ENCODE data around the gene C10orf71. TPM values are rescaled to one million over a fixed set of nuclear protein-coding genes. Genes with fewer than 3 reads are reported as not detected.

The C10orf71 gene
- total RNA-seq, 5 donors from 2014 or later (not counting 1 experiment from before 2014, with no cell fraction given): not detected

GRCh38 chr10:49272251-49273081 is 26.5 kb upstream of the C10orf71 start:
- Mint-ChIP-seq H3K36me3 (no peaks in the 10 kb centered on the region), H3K4me3 (no peak overlapping the region), H3K27ac (peak overlapping the region in 1 of 2 donors; percentile 28), H3K4me1 (peaks cover 7 to 10% (median 8%) of the 10 kb centered on the region in 3 donors), H3K9me3 (peaks cover under 1% of the 10 kb centered on the region in 3 donors), H3K27me3 (peaks cover 0 to 7% of the 10 kb centered on the region in 2 donors)
- DNase-seq (no peak), ATAC-seq (replicated peaks in 1 of 4) (peak in 2 of 4 experiments; percentile 17 to 35)
- WGBS (ENCODE audit: insufficient coverage): 43% methylated on average over 18 of the region's 21 CpGs
- Histone ChIP-seq H3K4me1 (ENCODE audit: control insufficient read depth in 1 of 2, extremely low read depth in 1 of 2, insufficient read depth in 2 of 2, low read length in 2 of 2) (peaks cover 0 to 15% of the 10 kb centered on the region in 2 experiments), H3K36me3 (ENCODE audit: control insufficient read depth in 2 of 2, extremely low read depth in 1 of 2, insufficient read depth in 1 of 2, low read length in 1 of 2) (no peaks in the 10 kb centered on the region), H3K27ac (ENCODE audit: low read length) (no peak overlapping the region), H3K9me3 (no peaks in the 10 kb centered on the region), H3K27me3 (replicated peaks in 1 of 2; ENCODE audit: control insufficient read depth in 2 of 2, extremely low read depth in 1 of 2, insufficient read depth in 2 of 2, low read length in 1 of 2) (peaks cover 0 to 1% of the 10 kb centered on the region in 2 experiments), H3K4me3 (ENCODE audit: control insufficient read depth in 1 of 2, extremely low read depth in 1 of 2, low read length in 1 of 2) (no peak overlapping the region)
- CTCF ChIA-PET: no interaction called here
- POLR2A ChIA-PET: no interaction called here

GRCh38 chr10:49273082-49273465 is 25.9 kb upstream of the C10orf71 start:
- no peaks in the 10 kb centered on the region for H3K36me3 ChIP-seq (ENCODE audit: control insufficient read depth in 2 of 2, extremely low read depth in 1 of 2, insufficient read depth in 1 of 2, low read length in 1 of 2)
- H3K4me3 ChIP-seq (ENCODE audit: control insufficient read depth in 1 of 2, extremely low read depth in 1 of 2, low read length in 1 of 2): no peak overlapping the region
- Mint-ChIP-seq H3K4me3 (no peak overlapping the region), H3K36me3 (no peaks in the 10 kb centered on the region), H3K27ac (no peak overlapping the region), H3K27me3 (peaks cover 0 to 7% of the 10 kb centered on the region in 2 donors), H3K9me3 (no peaks in the 10 kb centered on the region), H3K4me1 (peaks cover 7 to 10% (median 8%) of the 10 kb centered on the region in 3 donors)
- peaks cover 0 to 3% of the 10 kb centered on the region in 2 experiments for H3K27me3 ChIP-seq (replicated peaks in 1 of 2; ENCODE audit: control insufficient read depth in 2 of 2, extremely low read depth in 1 of 2, insufficient read depth in 2 of 2, low read length in 1 of 2)
- H3K9me3 ChIP-seq: no peaks in the 10 kb centered on the region
- ChIA-PET POLR2A (no interaction called here), CTCF (no interaction called here)
- DNase-seq (no peak), ATAC-seq (replicated peaks in 1 of 4) (no peak)
- 75% methylated on average over 1 of the region's 1 CpG for WGBS (ENCODE audit: insufficient coverage)
- peaks cover 0 to 15% of the 10 kb centered on the region in 2 experiments for H3K4me1 ChIP-seq (ENCODE audit: control insufficient read depth in 1 of 2, extremely low read depth in 1 of 2, insufficient read depth in 2 of 2, low read length in 2 of 2)
- H3K27ac ChIP-seq (ENCODE audit: low read length): no peak overlapping the region

- WGBS (ENCODE audit: insufficient coverage): 88% methylated on average over 7 of the region's 8 CpGs
- CTCF ChIA-PET: no interaction called here
- Mint-ChIP-seq H3K36me3 (no peaks in the 10 kb centered on the region), H3K4me1 (peaks cover 7 to 10% (median 8%) of the 10 kb centered on the region in 3 donors), H3K27ac (no peak overlapping the region), H3K9me3 (no peaks in the 10 kb centered on the region), H3K4me3 (no peak overlapping the region), H3K27me3 (peaks cover 0 to 7% of the 10 kb centered on the region in 2 donors)
- Histone ChIP-seq H3K27me3 (replicated peaks in 1 of 2; ENCODE audit: control insufficient read depth in 2 of 2, extremely low read depth in 1 of 2, insufficient read depth in 2 of 2, low read length in 1 of 2) (peaks cover 0 to 3% of the 10 kb centered on the region in 2 experiments), H3K4me3 (ENCODE audit: control insufficient read depth in 1 of 2, extremely low read depth in 1 of 2, low read length in 1 of 2) (no peak overlapping the region), H3K4me1 (ENCODE audit: control insufficient read depth in 1 of 2, extremely low read depth in 1 of 2, insufficient read depth in 2 of 2, low read length in 2 of 2) (peaks cover 0 to 15% of the 10 kb centered on the region in 2 experiments), H3K27ac (ENCODE audit: low read length) (no peak overlapping the region), H3K9me3 (no peaks in the 10 kb centered on the region), H3K36me3 (ENCODE audit: control insufficient read depth in 2 of 2, extremely low read depth in 1 of 2, insufficient read depth in 1 of 2, low read length in 1 of 2) (no peaks in the 10 kb centered on the region)
- DNase-seq (no peak), ATAC-seq (replicated peaks in 1 of 4) (no peak)
- POLR2A ChIA-PET: no interaction called here
These were observed 25.3 kb upstream of the C10orf71 start for GRCh38 chr10:49273626-49274025.

DNA sequence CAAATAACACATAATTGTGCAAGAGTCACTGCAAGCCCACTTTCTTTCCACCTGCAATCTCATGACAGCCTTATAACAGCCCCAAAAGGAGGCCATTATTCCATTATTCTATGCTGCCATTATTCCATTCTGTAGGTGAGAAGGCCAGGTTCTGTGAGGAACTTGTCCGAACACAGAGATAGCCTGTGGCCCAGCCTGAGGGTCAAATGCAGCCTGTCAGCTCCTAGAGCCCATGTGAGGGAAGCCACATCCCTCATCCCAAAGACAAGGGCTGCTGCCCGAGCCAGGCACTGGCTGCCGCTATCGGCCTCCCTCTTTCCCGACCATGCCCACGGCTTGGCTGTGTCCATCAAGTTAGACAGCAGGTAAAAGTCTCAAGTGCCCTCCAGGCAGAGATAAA is 24.1 kb upstream of the C10orf71 start:
- no peak for ATAC-seq (replicated peaks in 1 of 4)
- no peak for DNase-seq
- ChIA-PET POLR2A (no interaction called here), CTCF (no interaction called here)
- Mint-ChIP-seq H3K4me3 (no peak overlapping the region), H3K4me1 (peaks cover 7 to 10% (median 8%) of the 10 kb centered on the region in 3 donors), H3K27ac (no peak overlapping the region), H3K9me3 (no peaks in the 10 kb centered on the region), H3K27me3 (peaks cover 0 to 7% of the 10 kb centered on the region in 2 donors), H3K36me3 (no peaks in the 10 kb centered on the region)
- Histone ChIP-seq H3K4me3 (ENCODE audit: control insufficient read depth in 1 of 2, extremely low read depth in 1 of 2, low read length in 1 of 2) (no peak overlapping the region), H3K27ac (ENCODE audit: low read length) (no peak overlapping the region), H3K36me3 (ENCODE audit: control insufficient read depth in 2 of 2, extremely low read depth in 1 of 2, insufficient read depth in 1 of 2, low read length in 1 of 2) (no peaks in the 10 kb centered on the region), H3K27me3 (replicated peaks in 1 of 2; ENCODE audit: control insufficient read depth in 2 of 2, extremely low read depth in 1 of 2, insufficient read depth in 2 of 2, low read length in 1 of 2) (peaks cover 0 to 10% of the 10 kb centered on the region in 2 experiments), H3K4me1 (ENCODE audit: control insufficient read depth in 1 of 2, extremely low read depth in 1 of 2, insufficient read depth in 2 of 2, low read length in 2 of 2) (peaks cover 0 to 15% of the 10 kb centered on the region in 2 experiments), H3K9me3 (no peaks in the 10 kb centered on the region)
- WGBS (ENCODE audit: insufficient coverage): 89% methylated on average over 3 of the region's 6 CpGs

- POLR2A ChIA-PET: no interaction called here
- no peak for ATAC-seq (replicated peaks in 1 of 4)
- Mint-ChIP-seq H3K36me3 (no peaks in the 10 kb centered on the region), H3K9me3 (no peaks in the 10 kb centered on the region), H3K27ac (no peak overlapping the region), H3K4me1 (peaks cover 7 to 12% (median 8%) of the 10 kb centered on the region in 3 donors), H3K27me3 (peaks cover 0 to 4% of the 10 kb centered on the region in 2 donors), H3K4me3 (no peak overlapping the region)
- CTCF ChIA-PET: no interaction called here
- DNase-seq: no peak
- 92% methylated on average over 4 of the region's 4 CpGs for WGBS (ENCODE audit: insufficient coverage)
- Histone ChIP-seq H3K9me3 (no peaks in the 10 kb centered on the region), H3K27ac (ENCODE audit: low read length) (no peak overlapping the region), H3K4me3 (ENCODE audit: control insufficient read depth in 1 of 2, extremely low read depth in 1 of 2, low read length in 1 of 2) (no peak overlapping the region), H3K4me1 (ENCODE audit: control insufficient read depth in 1 of 2, extremely low read depth in 1 of 2, insufficient read depth in 2 of 2, low read length in 2 of 2) (peaks cover 0 to 15% of the 10 kb centered on the region in 2 experiments), H3K27me3 (replicated peaks in 1 of 2; ENCODE audit: control insufficient read depth in 2 of 2, extremely low read depth in 1 of 2, insufficient read depth in 2 of 2, low read length in 1 of 2) (peaks cover 0 to 12% of the 10 kb centered on the region in 2 experiments), H3K36me3 (ENCODE audit: control insufficient read depth in 2 of 2, extremely low read depth in 1 of 2, insufficient read depth in 1 of 2, low read length in 1 of 2) (no peaks in the 10 kb centered on the region)
These were observed 23.1 kb upstream of the C10orf71 start for GRCh38 chr10:49275896-49276295.

DNA sequence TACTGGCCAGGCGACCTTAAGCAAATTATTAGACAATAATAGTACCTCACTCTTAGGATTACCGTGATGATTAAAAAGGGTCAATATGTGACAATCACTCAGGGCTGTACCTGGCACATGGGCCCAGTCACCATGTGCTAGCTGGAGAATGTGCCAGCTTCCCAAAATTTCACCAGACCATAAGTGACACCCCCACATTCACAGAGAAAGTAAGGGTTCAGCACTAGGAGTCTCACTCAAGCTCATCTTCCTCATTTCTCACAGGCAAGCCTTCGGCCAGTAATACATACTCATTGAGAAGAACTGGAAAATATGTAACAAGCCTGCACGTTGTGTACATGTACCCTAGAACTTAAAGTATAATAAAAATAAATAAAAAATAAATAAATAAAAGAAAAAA is 22.4 kb upstream of the C10orf71 start:
- H3K27ac ChIP-seq (ENCODE audit: low read length): no peak overlapping the region
- no peaks in the 10 kb centered on the region for H3K36me3 ChIP-seq (ENCODE audit: control insufficient read depth in 2 of 2, extremely low read depth in 1 of 2, insufficient read depth in 1 of 2, low read length in 1 of 2)
- peaks cover 0 to 4% of the 10 kb centered on the region in 2 donors for H3K27me3 Mint-ChIP-seq
- POLR2A ChIA-PET: no interaction called here
- no peaks in the 10 kb centered on the region for H3K36me3 Mint-ChIP-seq
- CTCF ChIA-PET: no interaction called here
- peaks cover 7 to 12% (median 8%) of the 10 kb centered on the region in 3 donors for H3K4me1 Mint-ChIP-seq
- no peak for ATAC-seq (replicated peaks in 1 of 4)
- H3K4me3 ChIP-seq (ENCODE audit: control insufficient read depth in 1 of 2, extremely low read depth in 1 of 2, low read length in 1 of 2): no peak overlapping the region
- H3K27ac Mint-ChIP-seq: no peak overlapping the region
- H3K4me1 ChIP-seq (ENCODE audit: control insufficient read depth in 1 of 2, extremely low read depth in 1 of 2, insufficient read depth in 2 of 2, low read length in 2 of 2): peaks cover 0 to 15% of the 10 kb centered on the region in 2 experiments
- no peak overlapping the region for H3K4me3 Mint-ChIP-seq
- no peaks in the 10 kb centered on the region for H3K9me3 ChIP-seq
- WGBS (ENCODE audit: insufficient coverage): no CpG with 5 or more reads among the region's 4 CpGs
- H3K9me3 Mint-ChIP-seq: no peaks in the 10 kb centered on the region
- H3K27me3 ChIP-seq (replicated peaks in 1 of 2; ENCODE audit: control insufficient read depth in 2 of 2, extremely low read depth in 1 of 2, insufficient read depth in 2 of 2, low read length in 1 of 2): peaks cover 0 to 14% of the 10 kb centered on the region in 2 experiments
- no peak for DNase-seq
